ENCODE results near the gene KLHL26. TPM values are rescaled to one million over a fixed set of nuclear protein-coding genes. Genes with fewer than 3 reads are reported as not detected.

The KLHL26 gene
- total and polyA plus RNA-seq, 2 of the 13 experiments (the other 11 are each of a cell fraction or from before 2014, with no cell fraction given): 1.5 to 1.7 TPM

- 86% methylated on average over 3 of the region's 18 CpGs for WGBS (ENCODE audit: low lambda C conversion rate)
- peak; percentile 41; the same call in 2 of the 3 replicates for ATAC-seq
- Histone ChIP-seq H3K4me2 (ENCODE audit: low read depth, low read length) (no peak overlapping the region), H4K20me1 (ENCODE audit: insufficient read depth, low read length) (peaks cover 11% of the 10 kb centered on the region; the same call in 1 of the 2 replicates), H3K9ac (ENCODE audit: insufficient read depth, low read depth, low read length) (no peak overlapping the region), H3K4me1 (ENCODE audit: insufficient read depth, low read length) (no peaks in the 10 kb centered on the region), H3K79me2 (ENCODE audit: insufficient read depth, low read length) (peaks cover 23% of the 10 kb centered on the region), H3K27me3 (ENCODE audit: control insufficient read depth in 1 of 2, insufficient read depth in 2 of 2, low read length in 2 of 2) (no peaks in the 10 kb centered on the region), H2AFZ (ENCODE audit: low read length) (no peak overlapping the region), H3K4me3 (replicated peaks in 1 of 3; ENCODE audit: insufficient read depth in 1 of 3, low read depth in 2 of 3, low read length in 3 of 3) (no peak overlapping the region), H3K27ac (ENCODE audit: extremely low read length, insufficient read depth, low read length) (no peak overlapping the region), H3K36me3 (replicated peaks in 1 of 2; ENCODE audit: control insufficient read depth in 1 of 2, insufficient read depth in 2 of 2, low read length in 2 of 2) (no peaks in the 10 kb centered on the region; a peak in 1 of 5 replicates), H3K9me3 (ENCODE audit: low read length) (no peaks in the 10 kb centered on the region)
- TF ChIP-seq ZKSCAN8 (CRISPR knock-in tag; IDR thresholded peaks at IDR 0.05; ENCODE audit: borderline replicate concordance) (peak; percentile 94), AKNA (CRISPR knock-in tag; IDR thresholded peaks at IDR 0.05; ENCODE audit: borderline replicate concordance) (no peak), SP2 (CRISPR knock-in tag; IDR thresholded peaks at IDR 0.05) (no peak), PCBP2 (optimal IDR thresholded peaks at IDR 0.05; ENCODE audit: low read depth, low read length, poor library complexity, severe bottlenecking) (no peak), ZNF362 (CRISPR knock-in tag; IDR thresholded peaks at IDR 0.05; ENCODE audit: borderline replicate concordance) (no peak), ZBTB33 (CRISPR knock-in tag; IDR thresholded peaks at IDR 0.05) (peak; percentile 72; the same call in 1 of the 2 replicates), ZNF569 (CRISPR knock-in tag; IDR thresholded peaks at IDR 0.05; ENCODE audit: borderline replicate concordance) (no peak)
- no peak for FAIRE-seq
- intact Hi-C loops (cut with micrococcal nuclease; ENCODE audit: unreplicated experiment): no loop called here
- no peak for DNase-seq (ENCODE audit: low spot score)
- POLR2A ChIA-PET: no interaction called here
- in situ Hi-C loops (cut with HindIII; ENCODE audit: extremely low pct_ligation_motif_present, low pct_unique_long_range_greater_than_20kb): no loop called here
- CTCF ChIA-PET (ENCODE audit: low intra/inter-chr PET ratio, low total read pairs): no interaction called here
- BruUV-seq (replicated peaks): no TSS peak
These were observed 61.7 kb downstream of the KLHL26 start for GRCh38 chr19:18698321-18699167.
